Trophoblast cell (in vitro differentiated cells and primary cell): ENCODE measurements around the gene GNA15.

ENCODE experiments used
- DNase-seq, 2 donors: peaks; one replicate each; pipeline ENCODE4 v3.0.0-alpha.2; 2016
- H2AFZ ChIP-seq: 2 replicates; pipeline ENCODE4 v1.6.1; 2013; ENCODE audit warnings: low read length, moderate library complexity, mild to moderate bottlenecking; ENCODE audit not compliant: insufficient read depth, poor library complexity
- H2AK5ac ChIP-seq: 2 replicates; pipeline ENCODE4 v1.6.1; 2013; ENCODE audit warnings: mild to moderate bottlenecking, low read length
- H2BK120ac ChIP-seq: 2 replicates; pipeline ENCODE4 v1.6.1; 2013; ENCODE audit warnings: low read length, mild to moderate bottlenecking, moderate library complexity; ENCODE audit not compliant: insufficient read depth, poor library complexity
- H2BK12ac ChIP-seq: 2 replicates; pipeline ENCODE4 v1.6.1; 2013; ENCODE audit warnings: mild to moderate bottlenecking, low read length, moderate library complexity
- H2BK5ac ChIP-seq: 2 replicates; pipeline ENCODE4 v1.6.1; 2013; ENCODE audit warnings: low read length, low read depth, moderate library complexity, mild to moderate bottlenecking; ENCODE audit not compliant: poor library complexity
- H3K14ac ChIP-seq: 2 replicates; pipeline ENCODE4 v1.6.1; 2013; ENCODE audit warnings: mild to moderate bottlenecking, low read length
- H3K18ac ChIP-seq: 2 replicates; pipeline ENCODE4 v1.6.1; 2013; ENCODE audit warnings: mild to moderate bottlenecking, low read length
- H3K23ac ChIP-seq: 2 replicates; pipeline ENCODE4 v1.6.1; 2013; ENCODE audit warnings: low read length
- H3K27ac ChIP-seq: 2 replicates; pipeline ENCODE4 v1.5.1; 2013; ENCODE audit warnings: low read depth, mild to moderate bottlenecking, inconsistent platforms, low read length, moderate library complexity
- H3K27me3 ChIP-seq: 2 replicates; pipeline ENCODE4 v1.6.1; 2013; ENCODE audit warnings: inconsistent platforms, mild to moderate bottlenecking, low read length, moderate library complexity; ENCODE audit not compliant: insufficient read depth
- H3K36me3 ChIP-seq, 2 experiments: 1 replicate in 1 of 2; 2 replicates in 1 of 2; pipeline ENCODE4 v1.6.1; 2013; ENCODE audit warnings: low read length in 2 of 2, mild to moderate bottlenecking in 2 of 2, moderate library complexity in 1 of 2; ENCODE audit not compliant: insufficient read depth in 2 of 2, control insufficient read depth in 1 of 2
- H3K4ac ChIP-seq: 2 replicates; pipeline ENCODE4 v1.6.1; 2013; ENCODE audit warnings: low read depth, mild to moderate bottlenecking, low read length, moderate library complexity
- H3K4me1 ChIP-seq, 2 experiments: 1 replicate in 1 of 2; 2 replicates in 1 of 2; pipeline ENCODE4 v1.6.1; 2013; ENCODE audit warnings: low read length in 2 of 2, mild to moderate bottlenecking in 2 of 2, moderate library complexity in 1 of 2; ENCODE audit not compliant: insufficient read depth in 2 of 2, control insufficient read depth in 1 of 2
- H3K4me2 ChIP-seq: 2 replicates; pipeline ENCODE4 v1.6.1; 2013; ENCODE audit warnings: inconsistent platforms, mild to moderate bottlenecking, low read length, moderate library complexity
- H3K4me3 ChIP-seq: 2 replicates; pipeline ENCODE4 v1.5.1; 2013; ENCODE audit warnings: mild to moderate bottlenecking, low read depth, low read length, inconsistent platforms
- H3K79me1 ChIP-seq: one replicate; pipeline ENCODE4 v1.6.1; 2013; ENCODE audit warnings: low read length
- H3K79me2 ChIP-seq: 2 replicates; pipeline ENCODE4 v1.6.1; 2013; ENCODE audit warnings: low read length, mild to moderate bottlenecking; ENCODE audit not compliant: control insufficient read depth, insufficient read depth, poor library complexity
- H3K9ac ChIP-seq: 2 replicates; pipeline ENCODE4 v1.6.1; 2013; ENCODE audit warnings: mild to moderate bottlenecking, low read length
- H3K9me3 ChIP-seq: 2 replicates; pipeline ENCODE4 v1.6.1; 2013; ENCODE audit warnings: low read depth, mild to moderate bottlenecking, control low read depth, inconsistent platforms, low read length; ENCODE audit not compliant: insufficient read depth
- H4K12ac ChIP-seq: 2 replicates; pipeline ENCODE4 v1.6.1; 2013; ENCODE audit warnings: low read depth, mild to moderate bottlenecking, low read length, moderate library complexity
- H4K8ac ChIP-seq: 2 replicates; pipeline ENCODE4 v1.6.1; 2013; ENCODE audit warnings: low read depth, mild to moderate bottlenecking, low read length, moderate library complexity
- H4K91ac ChIP-seq: one replicate; pipeline ENCODE4 v1.6.1; 2013; ENCODE audit warnings: low read depth, mild to moderate bottlenecking, low read length, moderate library complexity
- WGBS: extraction: QIAGEN DNeasy Blood & Tissue Kit; methylation state at CpG from one replicate; pipeline ENCODE4 v1.1.7; 2013; ENCODE audit warnings: missing lambda C conversion rate; ENCODE audit not compliant: insufficient read length, insufficient coverage; ENCODE audit errors: extremely low coverage; 5-methylcytosine and 5-hydroxymethylcytosine counted together

The GNA15 gene

GRCh38 chr19:3183721-3184641 lies 48.1 kb downstream of the GNA15 start:
- Histone ChIP-seq H3K9ac (no peak overlapping the region), H2AK5ac (peak overlapping the region; percentile 38), H3K4me3 (no peak overlapping the region), H3K27ac (no peak overlapping the region), H3K23ac (no peak overlapping the region), H3K4ac (no peak overlapping the region), H3K4me2 (no peak overlapping the region), H2BK120ac (no peak overlapping the region), H3K18ac (no peak overlapping the region), H2BK5ac (no peak overlapping the region), H3K79me1 (peaks cover 6% of the 10 kb centered on the region), H3K36me3 (peaks cover 5 to 8% of the 10 kb centered on the region in 2 experiments), H4K8ac (peak overlapping the region; percentile 97), H4K12ac (peak overlapping the region; percentile 98), H3K27me3 (no peaks in the 10 kb centered on the region), H3K14ac (no peak overlapping the region), H3K79me2 (peaks cover 16% of the 10 kb centered on the region), H2BK12ac (no peak overlapping the region), H3K4me1 (peaks cover 11 to 15% of the 10 kb centered on the region in 2 experiments), H4K91ac (peak overlapping the region; percentile 48), H3K9me3 (no peaks in the 10 kb centered on the region), H2AFZ (no peak overlapping the region)
- WGBS, result no CpG with 5 or more reads among the region's 13 CpGs
- DNase-seq, result no peak

GRCh38 chr19:3184847-3185460 lies 49.1 kb downstream of the GNA15 start:
- Histone ChIP-seq H2BK12ac (no peak overlapping the region), H3K18ac (no peak overlapping the region), H3K23ac (no peak overlapping the region), H3K27ac (no peak overlapping the region), H3K4ac (no peak overlapping the region), H2AK5ac (no peak overlapping the region), H4K12ac (peak overlapping the region; percentile 98), H4K91ac (peak overlapping the region; percentile 81), H3K9me3 (no peaks in the 10 kb centered on the region), H3K4me3 (peak overlapping the region; percentile 71), H2BK120ac (no peak overlapping the region), H3K36me3 (peaks cover 7 to 12% of the 10 kb centered on the region in 2 experiments), H2AFZ (peak overlapping the region; percentile 84), H3K9ac (no peak overlapping the region), H3K14ac (peak overlapping the region; percentile 74), H3K4me2 (peak overlapping the region; percentile 88), H2BK5ac (peak overlapping the region; percentile 5), H3K79me1 (peaks cover 6% of the 10 kb centered on the region), H3K79me2 (peaks cover 16% of the 10 kb centered on the region), H4K8ac (peak overlapping the region; percentile 97), H3K27me3 (no peaks in the 10 kb centered on the region), H3K4me1 (peaks cover 11 to 15% of the 10 kb centered on the region in 2 experiments)
- no peak for DNase-seq
- no CpG with 5 or more reads among the region's 14 CpGs for WGBS

DNA sequence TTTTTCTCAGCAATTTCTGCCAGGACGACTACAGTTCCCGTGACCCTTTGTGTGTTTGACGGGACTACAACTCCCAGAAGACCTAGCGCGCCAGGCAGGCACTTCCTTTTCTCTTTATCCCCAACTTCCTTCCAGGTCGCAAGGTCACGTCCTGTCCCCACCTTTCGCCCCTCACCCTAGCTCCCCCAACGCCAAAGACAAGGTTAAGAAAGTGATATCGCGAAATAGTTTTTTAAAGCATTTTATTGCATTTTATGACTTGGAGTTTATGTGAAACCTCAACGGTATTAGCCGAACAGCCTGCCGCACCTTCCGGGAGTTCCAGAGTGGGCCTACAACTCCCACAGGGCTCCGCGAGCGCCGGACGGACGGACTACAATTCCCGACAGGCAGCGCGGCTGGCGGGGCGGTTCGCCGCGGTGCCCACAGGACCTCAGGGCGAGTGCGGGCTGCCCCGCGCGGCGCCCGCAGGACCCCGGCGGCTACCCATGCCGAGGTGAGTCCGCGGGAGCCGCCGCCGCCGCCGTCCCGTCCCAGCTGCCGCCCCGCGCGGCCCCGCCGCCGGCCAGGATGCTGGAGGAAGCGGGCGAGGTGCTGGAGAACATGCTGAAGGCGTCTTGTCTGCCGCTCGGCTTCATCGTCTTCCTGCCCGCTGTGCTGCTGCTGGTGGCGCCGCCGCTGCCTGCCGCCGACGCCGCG lies 49.8 kb downstream of the GNA15 start, which contains the start of gene NCLN:
NCLN (plus strand) TSS at position 470 of the 699 bp plus-strand sequence; CDS start at position 571, 101 bp downstream.
- H3K9ac ChIP-seq, result peak within 1 kb of the TSS; percentile 82
- H2AFZ ChIP-seq, result peak within 1 kb of the TSS; percentile 94
- H4K12ac ChIP-seq, result peak within 1 kb of the TSS; percentile 98
- peak within 1 kb of the TSS; percentile 86 for H3K14ac ChIP-seq
- peaks cover 11 to 15% of the 10 kb centered on the region in 2 experiments for H3K4me1 ChIP-seq
- peak within 1 kb of the TSS; percentile 94 for H3K18ac ChIP-seq
- H2AK5ac ChIP-seq, result peak within 1 kb of the TSS; percentile 84
- peaks cover 7 to 12% of the 10 kb centered on the region in 2 experiments for H3K36me3 ChIP-seq
- H3K4ac ChIP-seq, result peak within 1 kb of the TSS; percentile 89
- no peaks in the 10 kb centered on the region for H3K27me3 ChIP-seq
- no peak within 1 kb of the TSS for H3K23ac ChIP-seq
- H3K79me1 ChIP-seq, result peaks cover 6% of the 10 kb centered on the region
- peak; percentile 91 to 95 for DNase-seq
- no peaks in the 10 kb centered on the region for H3K9me3 ChIP-seq
- no CpG with 5 or more reads among the region's 69 CpGs for WGBS
- peak within 1 kb of the TSS; percentile 88 for H3K4me2 ChIP-seq
- H2BK12ac ChIP-seq, result no peak within 1 kb of the TSS
- peak within 1 kb of the TSS; percentile 97 for H4K8ac ChIP-seq
- H3K79me2 ChIP-seq, result peaks cover 16% of the 10 kb centered on the region
- H2BK120ac ChIP-seq, result peak within 1 kb of the TSS; percentile 35
- H4K91ac ChIP-seq, result peak within 1 kb of the TSS; percentile 81
- peak within 1 kb of the TSS; percentile 36 for H3K27ac ChIP-seq
- peak within 1 kb of the TSS; percentile 96 for H3K4me3 ChIP-seq
- peak within 1 kb of the TSS; percentile 26 for H2BK5ac ChIP-seq

DNA sequence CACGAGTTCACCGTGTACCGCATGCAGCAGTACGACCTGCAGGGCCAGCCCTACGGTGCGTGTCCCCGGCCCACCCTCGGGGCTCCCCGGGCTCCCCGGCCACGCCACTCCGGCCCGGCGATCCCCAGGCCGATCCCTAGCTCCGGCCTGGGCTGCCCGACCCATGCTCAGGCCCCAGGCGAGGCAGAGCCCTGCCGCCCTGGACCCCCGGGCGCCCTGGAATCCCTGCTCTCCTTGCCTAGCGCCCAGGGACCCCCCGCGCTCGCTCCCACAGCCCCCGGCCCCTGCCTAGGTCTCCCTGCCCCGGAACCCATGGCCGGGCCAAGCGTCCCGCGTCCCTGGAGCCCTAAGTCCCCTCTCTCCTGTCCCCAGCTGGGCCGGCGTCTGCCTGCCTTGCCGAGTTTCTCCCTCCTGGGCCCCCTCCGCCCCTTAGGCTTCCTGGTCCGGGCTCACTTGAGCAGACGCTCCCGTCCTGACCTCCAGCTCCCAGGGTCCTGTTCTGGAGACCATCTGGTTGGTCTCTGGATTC lies 50.4 kb downstream of the GNA15 start:
- H2AFZ ChIP-seq, result peak overlapping the region; percentile 94
- WGBS, result no CpG with 5 or more reads among the region's 38 CpGs
- H3K27me3 ChIP-seq, result no peaks in the 10 kb centered on the region
- peak overlapping the region; percentile 35 for H2BK120ac ChIP-seq
- peak overlapping the region; percentile 94 for H3K18ac ChIP-seq
- H3K23ac ChIP-seq, result no peak overlapping the region
- H3K14ac ChIP-seq, result peak overlapping the region; percentile 86
- H3K79me2 ChIP-seq, result peaks cover 16% of the 10 kb centered on the region
- peak overlapping the region; percentile 26 for H2BK5ac ChIP-seq
- H3K4ac ChIP-seq, result peak overlapping the region; percentile 89
- H3K79me1 ChIP-seq, result peaks cover 6% of the 10 kb centered on the region
- H4K12ac ChIP-seq, result peak overlapping the region; percentile 76
- peaks cover 11 to 15% of the 10 kb centered on the region in 2 experiments for H3K4me1 ChIP-seq
- H2BK12ac ChIP-seq, result no peak overlapping the region
- no peak for DNase-seq
- H4K8ac ChIP-seq, result peak overlapping the region; percentile 95
- H3K36me3 ChIP-seq, result peaks cover 8 to 13% of the 10 kb centered on the region in 2 experiments
- no peak overlapping the region for H3K27ac ChIP-seq
- H4K91ac ChIP-seq, result peak overlapping the region; percentile 74
- peak overlapping the region; percentile 82 for H3K9ac ChIP-seq
- peak overlapping the region; percentile 96 for H3K4me3 ChIP-seq
- peak overlapping the region; percentile 84 for H2AK5ac ChIP-seq
- H3K4me2 ChIP-seq, result peak overlapping the region; percentile 85
- H3K9me3 ChIP-seq, result no peaks in the 10 kb centered on the region
